ENCODE results near the gene OGT. TPM values are rescaled to one million over a fixed set of nuclear protein-coding genes. Genes with fewer than 3 reads are reported as not detected.
A peak's percentile ranks its signal among the peaks of the same experiment; 100 is the strongest.

Gene OGT
- total and polyA plus RNA-seq, 5 experiments from 2014 or later = 29.7 to 675 (median 32.7) TPM

DNA sequence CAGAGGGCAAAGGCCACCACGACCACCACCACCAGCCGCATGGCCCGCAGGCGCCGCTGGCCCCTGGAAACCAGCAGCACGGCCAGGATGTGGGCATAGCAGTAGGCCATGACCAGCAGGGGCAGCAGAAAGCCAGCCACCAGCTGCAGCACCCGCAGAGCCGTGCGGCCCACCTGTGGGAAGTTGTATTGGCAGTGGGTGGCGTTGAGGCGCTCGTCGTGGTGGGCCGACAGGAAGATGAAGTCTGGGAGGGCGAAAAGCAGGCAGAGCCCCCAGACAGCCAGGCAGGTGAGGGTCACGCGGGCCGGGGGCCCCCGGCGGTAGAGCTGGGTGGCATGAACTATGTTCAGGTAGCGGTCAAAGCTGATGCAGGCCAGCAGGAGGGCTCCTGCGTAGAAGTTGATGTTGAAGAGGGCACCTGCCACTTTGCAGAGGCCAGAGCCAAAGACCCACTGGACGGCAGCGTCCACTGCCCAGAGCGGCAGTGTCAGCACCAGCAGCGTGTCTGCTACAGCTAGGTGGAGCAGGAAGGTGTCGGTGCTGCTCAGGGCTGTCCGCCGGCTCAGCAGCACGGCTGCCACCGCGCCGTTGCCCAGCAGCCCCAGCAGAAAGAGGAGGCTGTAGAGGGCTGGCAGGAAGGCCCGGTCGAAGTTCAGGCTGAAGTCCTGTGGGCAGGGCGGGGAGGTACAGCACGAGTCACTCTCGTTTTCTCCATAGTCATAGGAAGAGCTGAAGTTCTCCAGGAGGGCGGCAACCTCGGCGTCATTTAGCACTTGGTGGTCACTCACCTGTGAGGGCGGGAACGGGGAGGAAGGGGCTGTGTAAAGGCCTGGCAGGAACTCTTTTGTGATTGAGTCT, 84.0 kb downstream of the OGT start:
- ATAC-seq (peak; percentile 29 to 37), DNase-seq (peak in 3 of 10 donors; percentile 13 to 43 (median 33))
- H3K4me3 Mint-ChIP-seq = peak overlapping the region; percentile 83 to 95 (median 86)
- peak overlapping the region; percentile 80 to 96 (median 92) for H3K27ac Mint-ChIP-seq
- no peaks in the 10 kb centered on the region for H3K27me3 Mint-ChIP-seq
- peaks cover 3 to 39% (median 12%) of the 10 kb centered on the region in 3 donors for H3K36me3 Mint-ChIP-seq
- POLR2A ChIA-PET = interaction anchor here (0.6 to 5.0 kb wide), 9 partner anchors 9 to 435 kb away, joined by 3 to 33 read pairs (median 4); partner anchors contain the start of genes OGT and TAF1
- H3K4me1 Mint-ChIP-seq = peaks cover 21 to 64% (median 61%) of the 10 kb centered on the region in 4 donors
- no peaks in the 10 kb centered on the region for H3K9me3 Mint-ChIP-seq

GRCh38 chrX:71617742-71618141, 84.8 kb downstream of the OGT start:
- peaks cover 3 to 30% (median 10%) of the 10 kb centered on the region in 3 donors for H3K36me3 Mint-ChIP-seq
- ATAC-seq = no peak

GRCh38 chrX:71618303-71618721, 85.4 kb downstream of the OGT start, which contains the start of gene CXCR3:
Gene CXCR3, minus strand, starts transcription at chrX:71618511. Its CDS starts 62 bp downstream, at chrX:71618449.
- H3K9me3 Mint-ChIP-seq = no peaks in the 10 kb centered on the region
- no peaks in the 10 kb centered on the region for H3K27me3 Mint-ChIP-seq
- POLR2A ChIA-PET = interaction anchor here (1.2 to 5.0 kb wide), 8 partner anchors 7 to 105 kb away, joined by 3 to 33 read pairs (median 4); partner anchors contain the start of gene OGT
- peak within 1 kb of the TSS; percentile 83 to 95 (median 86) for H3K4me3 Mint-ChIP-seq
- peaks cover 26 to 75% (median 74%) of the 10 kb centered on the region in 4 donors for H3K4me1 Mint-ChIP-seq
- peak within 1 kb of the TSS; percentile 80 to 96 (median 93) for H3K27ac Mint-ChIP-seq
- ATAC-seq (peak; percentile 48 to 57), DNase-seq (peak in 7 of 10 donors; percentile 20 to 68 (median 42))
- H3K36me3 Mint-ChIP-seq = peaks cover 3 to 25% (median 10%) of the 10 kb centered on the region in 3 donors

More at GRCh38 chrX:71617742-71618141, 84.8 kb downstream of the OGT start:
- DNase-seq = no peak
- Mint-ChIP-seq H3K4me3 (peak overlapping the region; percentile 83 to 95 (median 86)), H3K9me3 (no peaks in the 10 kb centered on the region), H3K27ac (peak overlapping the region; percentile 80 to 96 (median 92)), H3K4me1 (peaks cover 22 to 69% (median 68%) of the 10 kb centered on the region in 4 donors), H3K27me3 (no peaks in the 10 kb centered on the region)
- POLR2A ChIA-PET = interaction anchor here (1.2 to 5.0 kb wide), 9 partner anchors 8 to 104 kb away, joined by 3 to 33 read pairs (median 4); partner anchors contain the start of gene OGT

GRCh38 chrX:71618787-71619186, 85.9 kb downstream of the OGT start:
- Mint-ChIP-seq H3K27ac (peak overlapping the region; percentile 80 to 96 (median 93)), H3K27me3 (no peaks in the 10 kb centered on the region), H3K4me3 (peak overlapping the region; percentile 83 to 95 (median 86)), H3K9me3 (no peaks in the 10 kb centered on the region), H3K4me1 (peaks cover 28 to 80% (median 77%) of the 10 kb centered on the region in 4 donors), H3K36me3 (peaks cover 3 to 20% (median 10%) of the 10 kb centered on the region in 3 donors)
- ATAC-seq (no peak), DNase-seq (no peak)
- POLR2A ChIA-PET = interaction anchor here (1.2 to 5.0 kb wide), 6 partner anchors 8 to 105 kb away, joined by 4 to 33 read pairs (median 5); partner anchors contain the start of gene OGT

- peak in 6 of 10 donors; percentile 37 to 68 (median 44) for DNase-seq
- peak; percentile 22 to 67 for ATAC-seq
- peak overlapping the region; percentile 80 to 96 (median 93) for H3K27ac Mint-ChIP-seq
- H3K9me3 Mint-ChIP-seq = no peaks in the 10 kb centered on the region
- peaks cover 3 to 17% (median 10%) of the 10 kb centered on the region in 3 donors for H3K36me3 Mint-ChIP-seq
- POLR2A ChIA-PET = interaction anchor here (1.4 to 5.0 kb wide), 4 partner anchors 12 to 86 kb away, joined by 4 to 32 read pairs (median 12); partner anchors contain the start of gene OGT
- peaks cover 28 to 84% (median 80%) of the 10 kb centered on the region in 4 donors for H3K4me1 Mint-ChIP-seq
- H3K4me3 Mint-ChIP-seq = peak overlapping the region; percentile 83 to 95 (median 86)
- no peaks in the 10 kb centered on the region for H3K27me3 Mint-ChIP-seq
Measured at GRCh38 chrX:71619193-71619592, 86.3 kb downstream of the OGT start.

- DNase-seq (no peak), ATAC-seq (no peak)
- Mint-ChIP-seq H3K27me3 (no peaks in the 10 kb centered on the region), H3K36me3 (peaks cover 2 to 12% (median 8%) of the 10 kb centered on the region in 3 donors), H3K4me3 (peak overlapping the region in 3 of 10 donors; percentile 31 to 86 (median 43)), H3K9me3 (no peaks in the 10 kb centered on the region), H3K4me1 (peaks cover 28 to 81% (median 79%) of the 10 kb centered on the region in 4 donors), H3K27ac (peak overlapping the region; percentile 60 to 96 (median 94))
- POLR2A ChIA-PET = interaction anchor here (4.1 to 5.0 kb wide), 2 partner anchors 13 to 87 kb away, joined by 17 to 32 read pairs; partner anchors contain the start of gene OGT
Measured at GRCh38 chrX:71619986-71620385, 87.1 kb downstream of the OGT start.

DNA sequence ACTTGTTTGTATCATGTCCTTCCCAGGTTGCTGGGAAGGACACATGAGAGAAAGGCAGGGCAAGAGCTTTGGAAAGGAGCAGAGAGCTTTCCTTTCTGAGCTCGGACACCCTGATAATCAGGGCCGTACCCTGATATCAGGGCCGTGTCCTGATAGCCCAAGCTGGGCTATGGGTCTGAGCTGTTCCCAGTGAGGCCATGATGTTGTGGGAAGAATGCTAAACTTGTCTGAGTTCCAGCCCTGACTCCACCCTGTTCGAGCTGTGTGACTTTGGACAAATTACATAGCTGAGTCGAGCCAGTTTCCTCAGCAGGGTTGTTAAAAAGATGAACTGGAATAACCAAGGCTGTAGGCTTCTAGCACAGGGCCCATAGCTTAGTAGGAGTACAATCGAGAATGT, 88.7 kb downstream of the OGT start:
- DNase-seq (no peak), ATAC-seq (no peak)
- Mint-ChIP-seq H3K9me3 (no peaks in the 10 kb centered on the region), H3K27ac (peak overlapping the region; percentile 10 to 95 (median 90)), H3K4me3 (peak overlapping the region in 6 of 10 donors; percentile 14 to 86 (median 46)), H3K27me3 (no peaks in the 10 kb centered on the region), H3K36me3 (peaks cover 0 to 4% (median 0%) of the 10 kb centered on the region in 3 donors), H3K4me1 (peaks cover 18 to 73% (median 66%) of the 10 kb centered on the region in 4 donors)
- POLR2A ChIA-PET = interaction anchor here (4.1 kb wide), 1 partner anchor 15 kb away, joined by 17 read pairs; no protein-coding TSS in a partner anchor

- no peaks in the 10 kb centered on the region for H3K9me3 Mint-ChIP-seq
- DNase-seq (no peak), ATAC-seq (peak in 1 of 2 donors; percentile 6)
- POLR2A ChIA-PET = interaction anchor here (1.0 to 4.1 kb wide), 2 partner anchors 15 to 89 kb away, joined by 3 to 17 read pairs; partner anchors contain the start of gene OGT
- H3K27ac Mint-ChIP-seq = peak overlapping the region; percentile 87 to 95 (median 91)
- H3K4me3 Mint-ChIP-seq = peak overlapping the region in 6 of 10 donors; percentile 15 to 86 (median 70)
- no peaks in the 10 kb centered on the region for H3K36me3 Mint-ChIP-seq
- no peaks in the 10 kb centered on the region for H3K27me3 Mint-ChIP-seq
- H3K4me1 Mint-ChIP-seq = peaks cover 18 to 68% (median 61%) of the 10 kb centered on the region in 4 donors
Measured at GRCh38 chrX:71622032-71622575, 89.2 kb downstream of the OGT start.

DNA sequence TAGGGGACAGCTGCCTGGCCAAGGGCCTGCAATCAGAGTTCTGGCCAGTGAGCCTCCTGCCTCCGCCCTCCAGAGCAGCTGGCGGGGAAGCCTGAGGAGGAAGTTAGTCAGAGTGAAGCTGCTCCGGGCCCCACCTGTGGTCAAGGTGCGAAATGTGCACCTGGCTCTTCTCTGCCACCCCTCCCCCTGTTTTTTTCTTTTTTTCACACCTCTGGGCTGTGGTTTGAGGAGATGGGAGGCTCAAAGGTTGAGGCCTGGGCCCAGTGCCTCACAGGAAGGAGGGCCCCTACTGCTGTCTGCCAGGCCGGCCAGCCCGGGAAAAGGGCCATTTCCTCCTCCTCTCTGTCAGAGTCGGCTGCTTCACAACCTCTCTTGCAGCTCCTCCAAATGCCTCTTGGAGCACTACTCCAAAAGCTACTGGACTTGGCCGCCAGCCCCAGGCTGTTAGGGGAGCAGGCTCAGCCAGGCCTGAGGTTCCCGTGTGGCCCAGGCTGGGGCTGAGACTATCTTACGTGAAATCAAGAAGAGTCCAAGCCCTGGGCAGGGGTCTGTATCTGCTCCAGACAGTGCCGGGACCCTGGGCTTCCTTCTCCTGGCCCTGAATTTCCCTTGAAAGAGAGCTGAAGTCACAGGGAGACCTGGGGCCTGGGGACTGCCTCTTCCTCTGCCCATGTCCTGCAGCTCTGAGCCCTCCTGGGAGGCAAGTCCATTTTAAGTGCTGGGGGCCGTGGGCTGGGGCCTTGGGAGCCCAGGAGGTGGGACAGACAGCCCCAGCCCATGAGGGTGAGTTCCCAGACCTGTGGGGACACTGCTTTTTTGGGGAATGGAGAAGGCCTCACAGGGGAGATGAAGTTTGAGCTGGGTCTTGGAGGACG, 89.9 kb downstream of the OGT start:
- Mint-ChIP-seq H3K27ac (peak overlapping the region; percentile 87 to 95 (median 91)), H3K9me3 (no peaks in the 10 kb centered on the region), H3K4me3 (peak overlapping the region; percentile 20 to 86 (median 64)), H3K36me3 (no peaks in the 10 kb centered on the region), H3K27me3 (no peaks in the 10 kb centered on the region), H3K4me1 (peaks cover 18 to 61% (median 57%) of the 10 kb centered on the region in 4 donors)
- ATAC-seq (peak; percentile 51 to 59), DNase-seq (peak in 9 of 10 donors; percentile 17 to 75 (median 53))
- POLR2A ChIA-PET = interaction anchor here (0.8 to 4.1 kb wide), 4 partner anchors 11 to 548 kb away, joined by 3 to 17 read pairs (median 4); partner anchors contain the start of gene OGT

GRCh38 chrX:71623714-71624113, 90.8 kb downstream of the OGT start:
- H3K36me3 Mint-ChIP-seq = no peaks in the 10 kb centered on the region
- no peaks in the 10 kb centered on the region for H3K27me3 Mint-ChIP-seq
- H3K27ac Mint-ChIP-seq = peak overlapping the region; percentile 47 to 95 (median 88)
- no peak for DNase-seq
- H3K4me1 Mint-ChIP-seq = peaks cover 18 to 56% (median 50%) of the 10 kb centered on the region in 4 donors
- peak overlapping the region in 8 of 10 donors; percentile 10 to 76 (median 66) for H3K4me3 Mint-ChIP-seq
- no peak for ATAC-seq
- POLR2A ChIA-PET = interaction anchor here (1.0 kb wide), 1 partner anchor 10 kb away, joined by 4 read pairs; no protein-coding TSS in a partner anchor
- no peaks in the 10 kb centered on the region for H3K9me3 Mint-ChIP-seq

GRCh38 chrX:71625471-71625870, 92.6 kb downstream of the OGT start:
- Mint-ChIP-seq H3K4me3 (no peak overlapping the region), H3K4me1 (peaks cover 14 to 51% (median 41%) of the 10 kb centered on the region in 4 donors), H3K27me3 (no peaks in the 10 kb centered on the region), H3K36me3 (no peaks in the 10 kb centered on the region), H3K9me3 (no peaks in the 10 kb centered on the region), H3K27ac (no peak overlapping the region)
- ATAC-seq (no peak), DNase-seq (no peak)
- POLR2A ChIA-PET = interaction anchor here (0.7 to 1.5 kb wide), 2 partner anchors 8 to 14 kb away, joined by 3 to 4 read pairs; no protein-coding TSS in a partner anchor
